Stimulated activated CD4-positive, alpha-beta T cell treated with anti-CD3 and anti-CD28 coated beads, Interleukin-2, amount 100 ng/mL, for 4 hours (primary cell): ENCODE data around the gene GRIP1.
"Not testable (repeated sequence)": the region's sequence is repeated elsewhere in the genome, so short reads cannot be mapped to it uniquely, and the experiment has no call there.

Experiments used
- DNase-seq: peaks from one replicate; pipeline ENCODE4 v3.0.0-alpha.2; 2020; ENCODE audit warnings: low read depth

Gene GRIP1

DNA sequence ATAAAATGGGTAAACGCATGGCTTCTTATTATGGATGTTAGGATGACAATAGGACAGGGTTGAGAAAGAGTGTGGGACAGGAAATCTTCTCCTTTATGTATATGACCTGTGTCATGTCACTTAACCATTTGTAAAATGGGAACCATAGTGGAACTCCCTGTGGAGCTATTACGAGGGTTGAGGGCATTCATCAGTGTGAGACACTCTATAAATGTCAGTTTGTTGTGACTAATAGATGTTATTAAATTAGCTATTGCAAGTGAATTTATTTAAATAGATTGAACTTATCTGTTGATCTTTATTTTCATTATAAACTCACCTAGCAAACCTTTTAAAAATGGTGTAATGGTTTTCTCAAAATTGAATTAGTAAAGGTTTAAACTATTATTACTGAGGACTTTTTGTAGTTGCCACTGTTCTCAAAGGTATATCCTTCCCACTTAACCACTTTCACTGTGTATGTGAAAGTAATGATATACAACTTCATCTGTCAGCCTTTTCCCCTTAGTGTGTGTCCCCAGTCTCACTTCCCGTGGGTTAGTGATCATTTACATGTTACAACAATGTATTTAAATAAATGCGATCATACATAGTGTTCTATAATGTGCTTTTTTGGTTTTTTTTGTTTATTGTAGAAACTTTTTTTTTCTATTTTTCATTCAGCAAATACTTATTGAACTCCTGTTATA lies 359.5 kb downstream of the GRIP1 start:
- no peak for DNase-seq

DNA sequence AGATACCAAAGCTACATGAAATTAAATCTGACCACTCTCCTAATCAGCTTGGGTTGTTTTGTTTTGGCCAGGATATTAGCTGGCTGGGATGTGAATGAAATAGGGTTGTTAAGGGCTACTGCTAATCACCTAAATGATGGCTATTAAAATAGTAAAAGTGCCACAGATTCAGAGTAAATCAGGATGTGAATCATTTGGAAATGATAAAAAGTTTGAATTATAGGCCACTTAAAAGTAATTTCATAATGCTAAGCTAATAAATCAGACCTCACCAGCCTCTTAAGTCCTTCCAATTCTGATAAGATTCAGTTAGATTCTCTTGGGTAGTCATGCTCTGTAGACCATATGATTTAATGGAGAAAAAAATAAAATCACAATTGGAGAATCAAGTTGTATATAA lies 364.6 kb downstream of the GRIP1 start:
- DNase-seq, result no peak

DNA sequence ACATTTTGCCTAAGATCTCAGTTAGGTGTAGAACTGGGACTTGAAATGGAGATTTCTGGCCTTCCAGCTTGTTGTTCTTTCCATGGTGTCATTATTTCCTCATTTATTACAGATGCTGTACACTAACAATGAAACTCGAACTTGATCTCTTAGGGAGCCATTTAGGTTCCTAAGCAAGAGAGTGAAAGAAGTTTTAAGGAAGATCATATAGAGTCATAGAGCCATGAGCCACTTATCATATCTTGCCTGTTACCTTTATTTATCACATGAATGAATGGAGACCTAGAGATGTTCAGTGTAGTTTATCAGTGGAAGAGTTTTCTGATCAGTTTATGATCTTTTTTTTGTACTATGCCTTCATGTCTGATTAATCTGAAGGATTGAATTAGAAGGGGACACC lies 366.7 kb downstream of the GRIP1 start:
- DNase-seq, result no peak

DNA sequence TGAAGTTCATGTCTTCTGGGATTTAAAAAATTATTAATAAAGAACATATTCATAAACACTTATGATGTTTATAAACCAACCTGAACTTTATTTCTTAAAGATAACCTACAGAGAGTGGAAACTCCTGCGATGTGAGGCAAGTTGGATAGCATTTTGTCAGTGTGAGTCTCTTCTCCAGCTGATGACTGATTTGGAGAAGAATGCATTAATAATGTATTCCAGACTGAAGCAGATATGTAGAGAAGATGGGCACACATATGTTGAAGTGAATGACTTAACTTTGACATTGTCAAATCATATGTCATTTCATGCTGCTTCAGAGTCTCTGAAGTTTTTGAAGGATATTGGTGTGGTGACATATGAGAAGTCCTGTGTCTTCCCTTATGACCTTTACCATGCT lies 369.3 kb downstream of the GRIP1 start:
- DNase-seq, result no peak

GRCh38 chr12:66304296-66304900 lies 374.5 kb downstream of the GRIP1 start:
- DNase-seq, result no peak

DNA sequence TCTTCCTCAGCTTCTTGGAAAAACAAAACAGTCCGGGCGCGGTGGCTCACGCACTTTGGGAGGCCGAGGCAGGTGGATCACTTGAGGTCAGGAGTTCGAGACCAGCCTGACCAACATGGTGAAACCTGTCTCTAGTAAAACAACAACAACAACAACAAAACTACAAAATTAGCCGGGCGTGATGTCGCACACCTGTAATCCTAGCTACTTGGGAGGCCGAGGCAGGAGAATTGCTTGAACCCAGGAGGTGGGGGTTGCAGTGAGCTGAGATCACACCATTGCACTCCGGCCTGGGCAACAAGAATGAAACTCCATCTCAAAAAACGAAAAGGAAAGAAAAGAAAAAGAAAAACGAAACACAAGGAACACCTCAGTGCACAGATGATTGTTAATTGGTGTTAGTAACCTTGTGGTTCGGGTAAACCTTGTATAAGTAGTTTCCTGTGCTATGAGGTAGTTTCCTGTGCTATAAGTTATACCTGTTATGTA lies 375.5 kb downstream of the GRIP1 start:
- DNase-seq, result not testable (repeated sequence)

- DNase-seq, result no peak
Measured at GRCh38 chr12:66302827-66303169, 376.1 kb downstream of the GRIP1 start.

DNA sequence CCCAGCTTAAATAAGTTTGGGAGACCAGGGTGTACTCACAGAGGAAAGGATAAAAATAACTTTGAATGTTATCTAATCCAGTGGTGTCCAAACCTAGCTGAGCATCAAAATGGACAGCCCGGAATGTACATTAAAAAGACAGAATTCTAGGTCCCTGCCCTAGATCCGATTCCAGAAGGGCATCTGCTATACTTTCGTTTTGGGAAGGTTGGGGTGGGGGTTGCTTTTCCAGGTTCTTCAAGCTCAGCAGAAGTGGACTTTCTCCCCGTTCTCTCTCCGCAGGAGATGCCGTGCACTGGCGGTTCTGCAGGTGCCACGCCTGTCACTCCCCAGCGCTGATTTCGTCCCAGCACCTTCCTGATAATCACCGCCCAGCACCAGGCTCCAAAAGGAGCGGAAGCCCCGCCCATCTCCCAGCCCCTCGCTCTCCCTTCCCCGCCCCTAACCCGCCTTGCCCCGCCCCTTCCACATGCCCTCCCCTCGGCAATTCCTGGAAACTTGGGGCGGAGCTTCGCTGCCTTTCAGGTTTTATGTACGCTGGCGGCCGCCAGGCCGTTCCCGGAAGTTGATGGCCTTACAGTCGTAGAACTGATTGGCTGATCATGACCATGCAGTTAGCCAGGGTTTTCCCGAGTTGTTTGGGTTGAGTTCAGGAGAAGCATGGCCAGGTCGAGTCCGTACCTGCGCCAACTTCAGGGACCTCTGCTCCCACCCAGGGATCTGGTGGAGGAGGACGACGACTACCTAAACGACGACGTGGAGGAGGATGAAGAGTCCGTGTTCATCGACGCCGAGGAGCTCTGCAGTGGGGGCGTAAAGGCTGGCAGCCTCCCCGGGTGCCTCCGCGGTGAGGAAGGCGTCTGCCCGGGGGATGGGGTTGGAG lies 376.7 kb downstream of the GRIP1 start, which contains the start of gene HELB:
HELB (plus strand) TSS at position 550 of the 883 bp plus-strand sequence; CDS start at position 661, 111 bp downstream.
- peak; percentile 97 for DNase-seq

DNA sequence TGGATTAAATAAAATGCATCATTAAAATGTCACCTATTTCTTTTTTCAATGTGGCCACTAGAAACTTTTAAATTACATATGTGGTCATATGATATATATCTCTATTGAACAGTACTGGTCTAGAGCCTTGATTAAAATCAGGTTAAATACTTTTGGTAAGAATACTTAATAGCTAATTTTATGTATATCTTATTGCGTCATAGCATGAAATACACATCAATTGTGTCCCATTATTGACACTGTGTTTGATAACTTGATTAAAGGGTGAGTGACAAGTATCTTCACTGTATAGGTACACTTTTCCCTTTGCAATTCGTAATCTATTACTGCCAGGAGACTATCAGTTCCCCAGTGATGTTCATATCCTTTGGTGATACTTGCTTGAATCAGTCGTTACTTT lies 381.0 kb downstream of the GRIP1 start:
- DNase-seq, result no peak
